CD4-positive, alpha-beta T cell (primary cell): ENCODE results near the gene GPR17. TPM values are rescaled to one million over a fixed set of nuclear protein-coding genes. Genes with fewer than 3 reads are reported as not detected.

Source experiments
- ATAC-seq: fragments of 200-7000 bp; cut with Tn5 transposase; one replicate; pipeline ENCODE4 v1.10.0; 2022; ENCODE audit warnings: mild to moderate bottlenecking; ENCODE audit not compliant: poor library complexity
- CTCF ChIA-PET: fragments of 350-600 bp; sonication (Branson Sonifier 250); formaldehyde crosslinking; loops from one replicate; lab custom pipeline; 2021; ENCODE audit warnings: antibody characterized with exemption, inconsistent platforms; lab: Charles Lee
- POLR2A ChIA-PET: fragments of 350-600 bp; sonication (Branson Sonifier 250); formaldehyde crosslinking; loops from one replicate; lab custom pipeline; 2021; ENCODE audit warnings: antibody characterized with exemption, inconsistent platforms; lab: Charles Lee
- DNase-seq, 14 experiments: peaks; one replicate each; pipeline ENCODE4 v3.0.0-alpha.2; 2013 to 2020; ENCODE audit warnings: mixed read lengths in 2 of 14
- H3K27ac ChIP-seq, 2 donors: one replicate each; pipeline versions ENCODE4 v1.5.1 to v1.7.0; 2013; ENCODE audit warnings: low read length in 2 of 2, low read depth in 1 of 2, mild to moderate bottlenecking in 1 of 2
- H3K27me3 ChIP-seq, 2 experiments: 1 replicate in 1 of 2; 2 replicates in 1 of 2; pipeline versions ENCODE4 v1.6.1 to v1.7.0; 2013; ENCODE audit warnings: low read length in 2 of 2, control low read depth in 1 of 2, mild to moderate bottlenecking in 1 of 2, moderate library complexity in 1 of 2; ENCODE audit not compliant: insufficient read depth in 2 of 2, control insufficient read depth in 1 of 2
- H3K36me3 ChIP-seq: one replicate; pipeline ENCODE4 v1.6.1; 2013; ENCODE audit warnings: low read length, control low read depth; ENCODE audit not compliant: insufficient read depth
- H3K4me1 ChIP-seq: one replicate; pipeline ENCODE4 v1.6.1; 2013; ENCODE audit warnings: low read length, control low read depth; ENCODE audit not compliant: insufficient read depth
- H3K4me3 ChIP-seq: one replicate; pipeline ENCODE4 v1.5.1; 2013; ENCODE audit warnings: mild to moderate bottlenecking, low read length, moderate library complexity
- H3K9me3 ChIP-seq, 2 experiments: 1 replicate in 1 of 2; 2 replicates in 1 of 2; pipeline versions ENCODE4 v1.6.1 to v1.7.0; 2013; ENCODE audit warnings: low read length in 2 of 2, mild to moderate bottlenecking in 2 of 2, control low read depth in 1 of 2, moderate library complexity in 1 of 2; ENCODE audit not compliant: control insufficient read depth in 1 of 2, insufficient read depth in 1 of 2
- H3K27ac Mint-ChIP-seq: one replicate; pipeline ENCODE4 v1.8.0; 2020; ENCODE audit warnings: mixed read lengths
- H3K27me3 Mint-ChIP-seq: one replicate; pipeline ENCODE4 v1.8.0; 2021; ENCODE audit warnings: mixed read lengths
- H3K36me3 Mint-ChIP-seq: one replicate; pipeline ENCODE4 v1.8.0; 2021; ENCODE audit warnings: low read depth, mixed read lengths
- H3K4me1 Mint-ChIP-seq: one replicate; pipeline ENCODE4 v1.8.0; 2021; ENCODE audit warnings: low read depth, mixed read lengths
- H3K4me3 Mint-ChIP-seq: one replicate; pipeline ENCODE4 v1.8.0; 2020; ENCODE audit warnings: mild to moderate bottlenecking, mixed read lengths
- H3K9me3 Mint-ChIP-seq: one replicate; pipeline ENCODE4 v1.8.0; 2020; ENCODE audit warnings: mixed read lengths
- CTCF ChIP-seq: fragments of 200-600 bp; IDR thresholded peaks from one replicate; pipeline ENCODE4 v1.8.0; 2022; ENCODE audit warnings: antibody characterized with exemption, mild to moderate bottlenecking
- intact Hi-C, 2 experiments: fragments of 100-400 bp; cut with DNase I in 1 of 2; cut with micrococcal nuclease in 1 of 2; formaldehyde crosslinking; loops; one replicate each; pipeline versions ENCODE4 v1.15.1 to v1.9.0; 2023 to 2025; cut with DNase I, micrococcal nuclease
- total RNA-seq, 174 experiments: library from RNA in 2 of 174; stranded (reverse) in 2 of 174; gene quantifications; one replicate each; pipeline ENCODE4 v1.2.3 and lab custom pipeline; 2021 to 2026

The GPR17 gene
- total RNA-seq, 2 experiments from 2014 or later = not detected

DNA sequence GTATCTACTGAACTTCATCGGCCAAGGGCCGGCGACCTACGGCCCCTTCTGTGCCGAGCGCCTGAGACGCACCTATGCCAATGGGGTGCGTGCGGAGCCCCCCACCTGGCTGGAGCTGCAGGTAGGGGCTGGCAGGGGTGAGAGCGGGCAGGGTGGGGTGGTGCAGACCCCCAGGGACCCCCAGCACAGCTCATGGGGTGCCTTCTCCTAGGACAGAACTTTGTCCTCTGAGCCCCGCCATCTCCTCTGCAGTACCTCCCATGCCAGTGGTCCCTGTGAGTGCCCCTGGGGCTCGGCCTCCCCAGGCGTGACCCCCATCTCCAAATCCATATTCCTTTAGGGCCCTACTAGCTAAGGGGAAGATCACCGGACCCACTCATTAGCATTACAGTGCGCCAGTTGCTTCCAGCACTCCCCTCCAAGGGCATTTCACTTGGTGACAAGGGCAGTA, 23.9 kb upstream of the GPR17 start:
- Histone ChIP-seq H3K27me3 (no peaks in the 10 kb centered on the region), H3K36me3 (no peaks in the 10 kb centered on the region), H3K4me3 (no peak overlapping the region), H3K9me3 (peaks cover 0 to 3% of the 10 kb centered on the region in 2 experiments), H3K27ac (no peak overlapping the region), H3K4me1 (no peaks in the 10 kb centered on the region)
- ChIA-PET POLR2A (interaction anchor here (1.4 kb wide), 1 partner anchor 20 kb away, joined by 3 read pairs; no protein-coding TSS in a partner anchor), CTCF (no interaction called here)
- H3K9me3 Mint-ChIP-seq = no peaks in the 10 kb centered on the region
- H3K27me3 Mint-ChIP-seq = no peaks in the 10 kb centered on the region
- TF ChIP-seq CTCF = no peak
- no peaks in the 10 kb centered on the region for H3K36me3 Mint-ChIP-seq
- no peak overlapping the region for H3K27ac Mint-ChIP-seq
- ATAC-seq = no peak
- no peak overlapping the region for H3K4me3 Mint-ChIP-seq
- peaks cover 8% of the 10 kb centered on the region for H3K4me1 Mint-ChIP-seq
- intact Hi-C loops = no loop called here
- DNase-seq = no peak

DNA sequence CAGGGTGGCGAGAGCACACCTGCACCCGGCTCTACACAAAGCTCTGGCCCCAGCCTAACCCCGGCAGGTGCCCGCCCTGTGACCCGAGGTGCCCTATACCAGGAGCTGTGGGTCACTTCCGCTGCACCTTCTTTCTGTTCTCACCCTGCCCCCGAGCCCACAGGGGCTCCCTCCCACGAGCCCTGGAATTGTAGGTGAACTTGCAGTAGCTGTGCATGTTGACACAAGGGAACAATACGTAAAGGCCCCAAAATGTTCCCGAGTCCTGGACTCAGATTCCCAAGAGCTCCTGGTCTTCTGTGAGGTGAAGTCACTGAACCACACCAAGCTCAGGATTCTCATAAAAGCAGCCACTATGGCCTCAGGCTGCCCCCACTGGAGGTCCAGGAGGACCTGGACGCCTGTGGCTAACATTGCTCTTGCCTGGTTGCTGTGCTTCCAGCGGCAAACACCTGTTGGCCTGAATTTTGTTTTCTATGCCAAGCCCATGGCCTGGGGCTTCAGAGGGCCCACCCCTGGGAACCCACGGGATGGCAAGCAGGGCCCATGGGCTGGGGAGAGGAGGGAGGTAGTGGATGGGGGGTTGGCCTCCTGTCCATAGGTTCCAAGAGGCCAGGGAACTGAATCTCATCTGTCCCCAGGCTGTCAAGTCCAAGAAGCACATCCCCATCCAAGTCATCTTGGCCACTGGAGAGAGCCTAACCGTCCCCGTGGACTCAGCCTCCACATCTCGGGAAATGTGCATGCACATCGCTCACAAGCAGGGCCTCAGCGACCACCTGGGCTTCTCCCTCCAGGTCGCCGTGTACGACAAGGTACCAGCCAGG, 23.2 kb upstream of the GPR17 start:
- no peak for ATAC-seq
- intact Hi-C loops = no loop called here
- Mint-ChIP-seq H3K4me1 (peaks cover 4% of the 10 kb centered on the region), H3K4me3 (no peak overlapping the region), H3K9me3 (no peaks in the 10 kb centered on the region), H3K36me3 (no peaks in the 10 kb centered on the region), H3K27me3 (no peaks in the 10 kb centered on the region), H3K27ac (no peak overlapping the region)
- Histone ChIP-seq H3K27ac (no peak overlapping the region), H3K4me1 (no peaks in the 10 kb centered on the region), H3K4me3 (no peak overlapping the region), H3K36me3 (no peaks in the 10 kb centered on the region), H3K27me3 (no peaks in the 10 kb centered on the region), H3K9me3 (peaks cover 0 to 3% of the 10 kb centered on the region in 2 experiments)
- no peak for TF ChIP-seq CTCF
- CTCF ChIA-PET = no interaction called here
- POLR2A ChIA-PET = interaction anchor here (1.4 kb wide), 1 partner anchor 19 kb away, joined by 3 read pairs; no protein-coding TSS in a partner anchor
- peak in 1 of 14 experiments; percentile 32 for DNase-seq

DNA sequence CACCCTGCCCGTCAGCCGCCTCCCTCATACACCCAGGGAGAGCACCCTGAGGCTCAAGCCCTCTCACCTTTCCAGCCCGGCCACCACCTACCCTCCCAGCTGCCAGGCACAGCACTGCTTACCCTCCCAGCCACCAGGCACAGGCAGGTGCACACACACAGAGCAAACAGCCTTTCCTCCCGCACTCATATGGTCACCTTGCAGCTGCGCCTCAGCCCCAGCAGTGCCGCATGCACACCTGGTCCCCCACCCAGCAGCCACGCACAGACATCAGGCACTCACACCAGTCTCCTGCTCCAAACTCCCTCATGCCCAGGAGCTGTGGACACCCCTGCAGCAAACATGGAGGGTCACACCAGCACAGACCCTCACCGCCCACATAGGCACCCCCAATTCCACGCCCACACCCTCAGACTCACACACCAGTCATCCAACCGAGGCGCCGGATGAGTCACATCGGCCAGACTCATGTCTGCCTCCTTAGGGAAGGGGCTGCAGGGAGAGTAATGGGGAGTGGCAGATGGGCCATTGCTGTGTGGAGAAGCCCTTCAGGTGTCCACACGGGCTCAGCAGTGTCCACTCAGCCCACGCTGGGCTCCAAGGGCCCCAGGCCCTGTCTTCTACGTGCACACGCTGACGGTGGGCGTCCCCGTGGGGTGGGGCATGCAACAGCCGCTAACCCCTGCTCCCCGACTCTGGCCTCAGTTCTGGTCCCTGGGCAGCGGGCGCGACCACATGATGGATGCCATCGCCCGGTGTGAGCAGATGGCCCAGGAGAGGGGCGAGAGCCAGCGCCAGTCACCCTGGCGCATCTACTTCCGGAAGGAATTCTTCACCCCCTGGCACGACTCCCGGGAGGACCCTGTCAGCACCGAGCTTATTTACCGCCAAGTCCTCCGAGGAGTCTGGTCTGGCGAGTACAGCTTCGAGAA, 22.3 kb upstream of the GPR17 start:
- Histone ChIP-seq H3K4me3 (no peak overlapping the region), H3K36me3 (no peaks in the 10 kb centered on the region), H3K4me1 (no peaks in the 10 kb centered on the region), H3K27me3 (no peaks in the 10 kb centered on the region), H3K9me3 (peaks cover 0 to 3% of the 10 kb centered on the region in 2 experiments), H3K27ac (no peak overlapping the region)
- ChIA-PET POLR2A (no interaction called here), CTCF (no interaction called here)
- Mint-ChIP-seq H3K36me3 (no peaks in the 10 kb centered on the region), H3K4me1 (no peaks in the 10 kb centered on the region), H3K4me3 (no peak overlapping the region), H3K9me3 (no peaks in the 10 kb centered on the region), H3K27ac (no peak overlapping the region), H3K27me3 (no peaks in the 10 kb centered on the region)
- intact Hi-C loops = no loop called here
- ATAC-seq (no peak), DNase-seq (peak in 1 of 14 experiments; percentile 29)
- TF ChIP-seq CTCF = no peak
